ENCODE results near the gene SNX8. TPM values are rescaled to one million over a fixed set of nuclear protein-coding genes. Genes with fewer than 3 reads are reported as not detected.
"Not testable (repeated sequence)": the region's sequence is repeated elsewhere in the genome, so short reads cannot be mapped to it uniquely, and the experiment has no call there.

SNX8 gene
- total and polyA plus RNA-seq, 2 of the 4 experiments (the other 2 are of a cell fraction): 7.7 to 55.9 TPM

DNA sequence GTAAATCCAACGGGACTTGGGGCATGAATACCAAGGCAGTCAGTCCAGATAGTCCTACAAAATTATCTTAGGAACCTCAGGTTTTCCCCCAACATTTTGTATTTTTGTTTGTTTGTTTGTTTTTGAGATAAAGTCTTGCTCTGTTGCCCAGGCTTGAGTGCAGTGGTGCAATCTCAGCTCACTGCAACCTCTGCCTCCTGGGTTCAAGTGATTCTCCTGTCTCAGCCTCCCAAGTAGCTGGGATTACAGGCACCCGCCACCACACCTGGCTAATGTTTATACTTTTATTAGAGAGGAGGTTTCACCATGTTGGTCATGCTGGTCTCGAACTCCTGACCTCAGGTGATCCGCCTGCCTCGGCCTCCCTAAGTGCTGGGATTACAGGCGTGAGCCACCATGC is 9.0 kb downstream of the SNX8 start:
- H3K18ac ChIP-seq (ENCODE audit: low read depth, low read length); H4K8ac ChIP-seq (ENCODE audit: low read depth in 2 of 2, low read length in 2 of 2); H3K27me3 ChIP-seq (ENCODE audit: control insufficient read depth, insufficient read depth, low read length); H2BK15ac ChIP-seq (ENCODE audit: low read depth, low read length); H2AK5ac ChIP-seq (ENCODE audit: low read depth, low read length); H2AK9ac ChIP-seq (replicated peaks; ENCODE audit: low read depth, low read length, poor library complexity); H2BK120ac ChIP-seq (ENCODE audit: low read depth, low read length); H3K9me1 ChIP-seq (ENCODE audit: insufficient read depth, low read length); H2BK5ac ChIP-seq (ENCODE audit: low read depth, low read length, poor library complexity, severe bottlenecking); intact Hi-C loops (cut with micrococcal nuclease); H3K56ac ChIP-seq (ENCODE audit: extremely low read depth, insufficient read depth, low read length); H2BK20ac ChIP-seq (ENCODE audit: low read depth, low read length); H3K4me1 ChIP-seq (ENCODE audit: control insufficient read depth, insufficient read depth, low read length); H4K5ac ChIP-seq (ENCODE audit: low read depth, low read length); H3K4ac ChIP-seq (ENCODE audit: low read depth, low read length); H3K9ac ChIP-seq (ENCODE audit: low read depth, low read length); H3K9me3 ChIP-seq (ENCODE audit: control insufficient read depth, insufficient read depth, low read length); DNase-seq; H3K4me3 ChIP-seq (ENCODE audit: insufficient read depth, low read depth, low read length); dilution Hi-C loops (cut with HindIII; ENCODE audit: low sequenced_read_pairs, unreplicated experiment); CTCF ChIA-PET; ATAC-seq (ENCODE audit: low read depth); POLR2A ChIA-PET (ENCODE audit: unreplicated experiment); in situ Hi-C loops (cut with MboI; ENCODE audit: low sequenced_read_pairs); H4K91ac ChIP-seq (ENCODE audit: insufficient read depth, low read depth, low read length); H3K27ac ChIP-seq (ENCODE audit: insufficient read depth, low read length); H2AFZ ChIP-seq (replicated peaks; ENCODE audit: low read length, poor library complexity); H3K23ac ChIP-seq (ENCODE audit: low read depth, low read length); BruUV-seq (replicated peaks); H3K36me3 ChIP-seq (ENCODE audit: control insufficient read depth, insufficient read depth, low read length); H3K14ac ChIP-seq (replicated peaks; ENCODE audit: low read depth, low read length); H3K4me2 ChIP-seq (ENCODE audit: low read depth, low read length): not testable (repeated sequence)
- Histone ChIP-seq H4K20me1 (ENCODE audit: insufficient read depth, low read length) (peaks cover 21% of the 10 kb centered on the region; the same call in 1 of the 2 replicates), H3K79me1 (ENCODE audit: low read depth in 1 of 2, low read length in 2 of 2) (peaks cover 16 to 64% of the 10 kb centered on the region in 2 experiments)
- no CpG with 5 or more reads among the region's 6 CpGs for WGBS, 2 experiments (ENCODE audit: extremely low coverage in 2 of 2, insufficient read length in 1 of 2)

DNA sequence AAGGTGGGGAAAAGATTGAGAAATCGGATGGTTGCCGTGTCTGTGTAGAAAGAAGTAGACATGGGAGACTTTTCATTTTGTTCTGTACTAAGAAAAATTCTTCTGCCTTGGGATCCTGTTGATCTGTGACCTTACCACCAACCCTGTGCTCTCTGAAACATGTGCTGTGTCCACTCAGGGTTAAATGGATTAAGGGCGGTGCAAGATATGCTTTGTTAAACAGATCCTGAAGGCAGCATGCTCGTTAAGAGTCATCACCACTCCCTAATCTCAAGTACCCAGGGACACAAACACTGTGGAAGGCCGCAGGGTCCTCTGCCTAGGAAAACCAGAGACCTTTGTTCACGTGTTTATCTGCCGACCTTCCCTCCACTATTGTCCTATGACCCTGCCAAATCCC is 10.7 kb downstream of the SNX8 start:
- H2BK5ac ChIP-seq (ENCODE audit: low read depth, low read length, poor library complexity, severe bottlenecking); H3K4me3 ChIP-seq (ENCODE audit: insufficient read depth, low read depth, low read length); BruUV-seq (replicated peaks); dilution Hi-C loops (cut with HindIII; ENCODE audit: low sequenced_read_pairs, unreplicated experiment); H3K9ac ChIP-seq (ENCODE audit: low read depth, low read length); H3K4ac ChIP-seq (ENCODE audit: low read depth, low read length); H2AFZ ChIP-seq (replicated peaks; ENCODE audit: low read length, poor library complexity); CTCF ChIA-PET; H3K36me3 ChIP-seq (ENCODE audit: control insufficient read depth, insufficient read depth, low read length); H2BK15ac ChIP-seq (ENCODE audit: low read depth, low read length); H4K8ac ChIP-seq (ENCODE audit: low read depth in 2 of 2, low read length in 2 of 2); H2BK20ac ChIP-seq (ENCODE audit: low read depth, low read length); H2AK9ac ChIP-seq (replicated peaks; ENCODE audit: low read depth, low read length, poor library complexity); H4K5ac ChIP-seq (ENCODE audit: low read depth, low read length); H3K23ac ChIP-seq (ENCODE audit: low read depth, low read length); H3K27me3 ChIP-seq (ENCODE audit: control insufficient read depth, insufficient read depth, low read length); H3K18ac ChIP-seq (ENCODE audit: low read depth, low read length); in situ Hi-C loops (cut with MboI; ENCODE audit: low sequenced_read_pairs); POLR2A ChIA-PET (ENCODE audit: unreplicated experiment); H3K27ac ChIP-seq (ENCODE audit: insufficient read depth, low read length); H2AK5ac ChIP-seq (ENCODE audit: low read depth, low read length); intact Hi-C loops (cut with micrococcal nuclease); H2BK120ac ChIP-seq (ENCODE audit: low read depth, low read length); H3K56ac ChIP-seq (ENCODE audit: extremely low read depth, insufficient read depth, low read length); DNase-seq; H3K9me3 ChIP-seq (ENCODE audit: control insufficient read depth, insufficient read depth, low read length); H4K91ac ChIP-seq (ENCODE audit: insufficient read depth, low read depth, low read length); H3K14ac ChIP-seq (replicated peaks; ENCODE audit: low read depth, low read length); H3K4me2 ChIP-seq (ENCODE audit: low read depth, low read length); ATAC-seq (ENCODE audit: low read depth): not testable (repeated sequence)
- WGBS, 2 experiments (ENCODE audit: extremely low coverage in 2 of 2, insufficient read length in 1 of 2): no CpG with 5 or more reads among the region's 7 CpGs
- peaks cover 17% of the 10 kb centered on the region for H3K9me1 ChIP-seq (ENCODE audit: insufficient read depth, low read length)
- H3K79me1 ChIP-seq (ENCODE audit: low read depth in 1 of 2, low read length in 2 of 2): peaks cover 21 to 66% of the 10 kb centered on the region in 2 experiments
- H4K20me1 ChIP-seq (ENCODE audit: insufficient read depth, low read length): peaks cover 18% of the 10 kb centered on the region; the same call in 1 of the 2 replicates
- H3K4me1 ChIP-seq (ENCODE audit: control insufficient read depth, insufficient read depth, low read length): peaks cover 11% of the 10 kb centered on the region

Measured in IMR-90 (cell line).